GM21723 (cell line): ENCODE measurements around the gene OLFM2.
"Not testable (repeated sequence)": the region's sequence is repeated elsewhere in the genome, so short reads cannot be mapped to it uniquely, and the experiment has no call there.

Experiments
- ATAC-seq: cut with Tn5 transposase; IDR thresholded peaks from one replicate; pipeline ENCODE4 v1.9.1; 2021; ENCODE audit warnings: mild to moderate bottlenecking, moderate library complexity; ENCODE audit not compliant: unreplicated experiment

The OLFM2 gene

DNA sequence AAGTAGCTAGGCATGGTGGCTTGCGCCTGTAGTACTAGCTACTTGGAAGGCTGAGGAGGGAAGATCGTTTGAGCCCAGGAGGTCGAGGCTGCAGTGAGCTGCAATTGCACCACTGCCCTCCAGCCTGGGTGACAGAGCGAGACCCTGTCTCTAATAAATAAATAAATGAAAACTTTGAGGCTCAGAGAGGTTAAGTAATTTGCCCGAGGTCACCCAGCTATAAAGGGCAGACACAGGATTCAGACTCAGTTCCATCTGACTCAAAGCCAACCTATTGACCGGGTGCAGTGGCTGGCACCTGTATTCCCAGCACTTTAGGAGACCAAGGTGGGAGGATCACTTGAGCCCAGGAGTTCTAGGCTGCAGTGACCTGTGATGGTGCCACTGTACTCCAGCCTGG lies 7.4 kb upstream of the OLFM2 start:
- ATAC-seq: no peak

DNA sequence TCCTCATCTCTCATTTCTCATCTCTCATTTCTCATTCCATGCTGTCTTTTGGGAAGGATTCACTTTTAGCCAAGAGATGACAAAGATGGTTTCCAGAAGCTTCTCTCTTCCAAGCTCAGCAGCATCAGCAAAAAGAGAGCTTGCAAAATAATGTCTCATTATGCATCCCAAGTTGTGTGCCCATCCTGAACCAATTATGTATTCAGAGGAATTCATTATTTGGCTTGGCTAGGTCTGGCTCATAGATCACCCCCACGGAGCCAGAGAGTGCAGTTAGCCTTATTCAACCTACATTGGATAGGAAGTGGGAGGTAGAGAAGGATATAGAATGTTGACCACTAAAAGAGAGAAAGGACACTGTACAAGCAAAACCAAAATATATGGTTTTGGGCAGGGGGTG lies 5.4 kb upstream of the OLFM2 start:
- no peak for ATAC-seq

DNA sequence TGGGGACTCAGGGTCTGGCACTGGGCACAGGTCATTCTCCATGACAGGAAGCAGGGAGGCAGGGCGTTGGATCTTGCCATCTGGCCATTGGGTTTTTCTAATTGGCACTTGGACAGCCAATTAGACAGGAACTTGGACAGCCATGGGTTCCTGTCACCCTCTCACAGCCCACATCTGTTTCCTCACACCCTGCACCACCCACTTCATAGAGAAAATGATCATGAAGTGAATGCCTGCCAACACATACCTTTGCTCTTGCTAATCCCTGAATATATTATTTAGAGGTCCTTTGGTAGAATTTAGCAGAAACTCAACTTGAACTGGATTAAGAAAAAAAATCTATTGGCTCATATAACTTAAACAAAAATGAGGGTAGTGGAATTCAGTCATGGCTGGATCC lies 4.9 kb upstream of the OLFM2 start:
- ATAC-seq: no peak

DNA sequence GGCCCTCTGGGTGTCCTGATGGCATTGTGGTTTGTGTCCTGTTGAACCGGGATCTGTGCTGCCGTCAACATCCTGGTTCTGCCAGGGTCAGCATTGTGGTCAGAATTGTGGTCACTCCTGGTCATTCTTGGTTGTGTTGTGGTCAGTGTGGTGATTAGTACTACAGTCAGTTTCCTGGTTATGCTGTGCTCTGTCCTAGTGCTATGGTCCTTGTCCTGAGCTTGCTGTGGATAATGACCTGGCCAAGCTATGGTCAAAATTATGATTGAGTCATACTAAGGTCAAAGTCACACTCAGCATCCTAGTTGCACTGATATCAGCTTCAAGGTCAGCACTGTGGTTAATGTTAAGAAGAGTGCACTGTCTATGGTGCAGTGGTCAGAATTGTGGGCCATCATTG lies 4.5 kb upstream of the OLFM2 start:
- no peak for ATAC-seq

DNA sequence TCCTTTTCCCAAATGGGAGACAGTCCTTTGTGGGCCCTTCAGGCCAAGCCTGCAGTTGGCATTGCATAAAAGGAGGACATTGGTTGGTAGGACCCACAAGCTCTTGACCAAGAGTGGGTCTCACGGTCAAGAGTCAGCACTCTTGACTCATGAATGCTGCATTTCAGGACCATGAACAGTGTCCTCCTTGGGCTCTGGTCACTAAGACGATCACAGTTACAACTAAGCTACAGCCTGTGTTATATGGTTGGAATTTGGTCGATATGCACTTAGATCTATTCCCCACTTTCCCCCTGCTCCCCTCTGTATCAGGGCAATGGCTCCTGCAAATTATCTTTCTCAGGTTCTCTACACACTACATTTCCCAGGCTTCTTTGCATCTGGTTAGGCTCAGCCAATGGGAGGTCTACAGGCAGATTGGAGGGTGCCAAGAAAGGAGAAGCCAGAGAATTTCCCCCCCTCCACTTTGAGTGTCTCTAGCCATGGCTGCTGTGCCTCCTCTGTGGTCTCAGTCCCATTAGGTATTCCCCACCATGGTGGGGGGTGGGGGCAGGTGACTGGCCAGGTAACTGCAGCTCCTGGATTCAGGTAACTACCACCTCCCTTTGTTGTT lies 3.1 kb upstream of the OLFM2 start:
- no peak for ATAC-seq

DNA sequence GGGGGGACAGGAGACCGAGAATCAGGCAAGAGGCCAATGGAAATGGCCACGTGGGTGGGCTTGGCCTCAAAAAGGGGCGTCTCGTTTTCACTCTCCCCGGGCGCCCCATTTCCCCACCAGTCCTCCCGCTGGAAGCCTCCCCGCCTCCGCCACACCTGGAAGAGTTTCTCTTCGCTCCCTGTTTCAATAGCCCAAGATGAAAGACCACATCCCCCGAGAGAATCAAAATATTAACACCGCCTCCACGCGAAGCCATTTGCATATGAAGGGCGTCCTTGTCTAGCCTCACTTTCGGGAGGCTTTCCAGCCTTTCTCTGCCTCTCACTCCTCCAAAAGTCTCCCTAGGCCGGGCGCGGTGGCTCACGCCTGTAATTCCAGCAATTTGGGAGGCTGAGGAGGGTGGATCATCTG lies 691 bp upstream of the OLFM2 start:
- ATAC-seq: no peak

DNA sequence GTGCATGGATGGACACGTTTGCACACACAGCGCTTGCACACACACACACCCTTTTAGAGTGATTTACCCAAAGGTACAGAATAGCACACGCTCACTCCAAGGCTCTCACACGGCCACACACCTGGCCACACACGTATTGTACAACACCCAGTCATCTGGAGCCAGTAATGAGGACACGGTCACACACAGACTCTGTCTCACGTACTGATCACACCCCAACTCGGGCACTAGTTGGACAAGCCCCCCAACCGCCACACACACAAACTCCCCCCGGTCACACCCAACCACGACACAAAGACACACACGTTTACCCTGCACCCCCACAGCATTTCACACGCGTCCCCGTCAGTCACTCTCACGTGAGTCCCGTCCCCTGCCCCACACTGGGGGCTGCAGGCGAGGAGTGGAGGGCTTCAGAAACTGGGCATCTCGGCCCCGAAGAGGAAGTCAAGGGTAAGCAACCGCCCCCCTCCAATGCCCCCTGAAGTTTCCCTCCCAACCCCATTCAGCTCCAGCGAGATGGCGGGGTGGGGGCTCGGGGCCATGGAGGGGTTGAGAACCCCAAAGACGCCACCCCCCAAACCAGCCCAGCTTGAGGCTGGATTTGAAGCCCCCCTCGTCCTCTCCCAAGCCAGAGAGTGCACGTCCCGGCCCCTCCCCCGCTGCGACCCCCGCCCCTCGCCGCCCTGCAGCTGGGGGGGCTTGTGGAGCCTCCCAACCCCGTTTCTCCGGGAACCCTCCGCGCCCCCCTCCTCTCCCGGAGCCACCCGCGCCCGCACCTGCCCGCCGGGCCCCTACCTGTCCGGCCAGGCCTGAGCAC lies 599 bp downstream of the OLFM2 start:
- no peak for ATAC-seq

DNA sequence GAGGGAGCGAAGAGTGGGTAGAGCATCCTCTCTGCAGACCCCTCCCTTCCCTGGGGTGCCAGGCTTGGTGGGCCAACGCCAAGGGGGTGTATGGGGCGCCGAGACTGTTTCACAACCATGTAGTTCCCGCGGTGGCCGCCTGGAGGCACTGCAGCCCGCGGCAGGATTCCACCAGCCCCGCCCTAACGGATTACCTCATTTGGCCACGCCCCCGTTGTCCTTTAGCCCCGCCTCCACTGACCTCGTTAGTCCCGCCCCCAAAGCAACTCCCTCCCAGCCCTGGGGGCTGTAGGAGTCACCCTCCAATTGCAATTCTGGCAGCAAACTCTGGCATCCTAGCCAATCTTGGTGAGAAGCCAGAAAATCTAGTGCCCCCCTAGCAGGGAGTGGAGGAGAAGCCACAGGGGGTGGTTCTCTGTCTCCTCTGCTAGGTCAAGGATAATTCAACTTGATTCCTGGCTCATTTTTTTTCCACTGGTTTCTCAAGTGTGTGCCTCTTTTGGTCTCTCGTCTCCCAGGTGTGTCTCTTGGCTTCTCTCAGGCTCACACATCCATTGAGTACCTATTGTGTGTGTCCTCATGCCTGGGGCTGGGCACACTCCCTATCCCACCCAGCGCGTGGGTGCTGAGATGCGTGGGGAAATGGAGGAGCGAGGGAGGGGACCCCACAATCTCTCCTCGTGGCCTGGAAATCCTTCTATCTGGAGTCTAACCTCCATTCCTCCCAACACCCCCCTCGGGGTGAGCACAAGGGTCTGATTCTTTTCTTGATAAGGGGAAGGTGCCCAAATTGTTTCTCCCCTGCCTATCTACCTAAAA lies 2.0 kb downstream of the OLFM2 start:
- no peak for ATAC-seq

DNA sequence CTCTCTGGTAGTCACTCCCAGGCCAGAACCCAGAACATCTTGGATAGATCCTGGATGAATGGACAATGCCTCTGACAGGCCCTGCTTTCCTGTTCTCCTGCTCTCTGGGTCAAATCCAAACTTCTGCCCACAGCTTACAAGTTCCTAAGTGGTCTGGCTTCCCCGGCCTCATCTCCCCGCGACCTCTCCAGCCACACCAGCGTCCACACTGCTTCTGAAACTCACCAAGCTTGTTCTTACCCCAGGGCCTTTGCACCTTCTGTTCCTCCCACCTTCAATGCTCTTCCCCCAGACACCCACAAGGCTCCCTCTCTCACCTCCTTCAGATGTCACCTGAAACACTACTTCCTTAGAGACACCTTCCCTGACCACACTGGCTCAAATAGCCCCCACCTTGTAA lies 3.5 kb downstream of the OLFM2 start:
- ATAC-seq: no peak

DNA sequence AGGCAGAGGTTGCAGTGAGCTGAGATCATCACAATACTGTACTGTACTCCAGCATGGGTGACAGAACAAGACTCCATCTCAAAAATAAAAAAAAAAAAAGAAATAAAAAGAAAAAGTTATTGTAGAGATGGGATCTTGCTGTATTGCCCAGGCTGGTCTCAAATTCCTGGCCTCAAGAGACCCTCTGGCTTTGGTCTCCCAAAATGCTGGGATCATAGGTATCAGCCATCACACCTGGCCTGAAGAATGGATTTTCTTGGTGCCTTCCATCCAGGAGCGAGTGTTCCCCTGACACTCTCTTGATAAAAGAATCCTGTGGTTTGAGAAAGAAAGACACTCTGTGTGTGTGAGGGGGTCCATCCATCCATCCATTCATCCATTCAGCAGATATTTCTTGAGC lies 4.7 kb downstream of the OLFM2 start:
- ATAC-seq: no peak

DNA sequence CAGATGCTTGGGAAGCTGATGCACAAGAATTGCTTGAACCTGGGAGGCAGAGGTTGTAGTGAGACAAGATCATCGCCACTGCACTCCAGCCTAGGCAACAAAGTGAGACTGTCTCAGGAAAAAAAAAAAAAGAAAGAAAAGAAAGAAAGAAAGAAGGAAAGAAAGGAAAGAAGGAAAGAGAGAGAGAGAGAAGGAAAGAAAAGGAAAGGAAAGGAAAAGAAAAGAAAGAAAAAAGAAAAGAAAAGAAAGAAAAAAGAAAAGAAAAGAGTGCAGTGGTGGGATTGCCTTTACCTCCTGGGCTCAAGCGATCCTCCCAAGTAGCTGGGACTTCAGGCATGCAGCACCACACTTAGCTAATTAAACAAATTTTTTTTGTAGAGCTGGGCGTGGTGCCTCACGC lies 12.9 kb downstream of the OLFM2 start:
- ATAC-seq: no peak

DNA sequence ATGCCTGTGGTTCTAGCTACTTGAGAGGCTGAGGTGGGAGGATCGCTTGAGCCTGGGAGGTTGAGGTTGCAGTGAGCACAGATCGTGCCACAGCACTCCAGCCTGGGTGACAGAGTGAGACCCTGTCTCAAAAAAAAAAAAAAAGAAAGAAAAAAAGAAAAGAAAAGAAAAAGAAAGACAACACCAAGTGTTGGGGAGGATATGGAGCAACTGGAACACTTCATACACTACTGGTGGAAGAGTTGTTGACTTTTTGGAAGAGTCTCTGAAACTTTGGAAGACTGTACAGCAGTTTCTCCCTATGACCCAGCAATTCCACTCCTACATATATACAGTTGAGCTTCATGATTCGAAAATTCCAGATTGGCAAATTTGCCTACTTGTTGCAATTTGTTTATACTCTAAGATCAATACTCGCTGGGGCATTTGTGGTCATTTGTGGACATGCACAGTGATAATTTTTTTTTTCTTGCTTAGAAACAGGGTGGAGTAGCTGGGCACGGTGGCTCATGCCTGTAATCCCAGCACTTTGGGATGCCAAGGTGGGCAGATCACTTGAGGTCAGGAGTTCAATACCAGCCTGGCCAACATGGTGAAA lies 13.4 kb downstream of the OLFM2 start:
- not testable (repeated sequence) for ATAC-seq

DNA sequence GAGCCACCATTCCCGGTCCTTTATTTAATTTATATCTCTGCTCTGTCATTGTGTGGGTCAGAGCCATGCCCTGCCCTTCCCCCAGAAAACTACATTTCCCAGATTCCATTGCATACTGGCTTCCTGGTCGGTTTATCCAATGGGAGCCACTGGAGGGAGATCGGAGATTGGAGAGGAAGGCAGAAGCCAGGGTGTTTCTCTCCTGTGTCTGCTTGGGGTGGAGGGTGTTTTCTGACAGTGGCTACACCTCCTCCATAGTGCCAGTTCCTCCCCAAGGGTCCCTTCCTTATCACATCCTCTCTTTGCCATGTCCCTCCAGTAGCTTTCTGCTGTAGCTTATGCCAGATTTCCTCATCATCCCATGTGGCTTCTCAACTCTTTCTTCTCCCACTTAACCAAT lies 19.0 kb downstream of the OLFM2 start:
- ATAC-seq: no peak

DNA sequence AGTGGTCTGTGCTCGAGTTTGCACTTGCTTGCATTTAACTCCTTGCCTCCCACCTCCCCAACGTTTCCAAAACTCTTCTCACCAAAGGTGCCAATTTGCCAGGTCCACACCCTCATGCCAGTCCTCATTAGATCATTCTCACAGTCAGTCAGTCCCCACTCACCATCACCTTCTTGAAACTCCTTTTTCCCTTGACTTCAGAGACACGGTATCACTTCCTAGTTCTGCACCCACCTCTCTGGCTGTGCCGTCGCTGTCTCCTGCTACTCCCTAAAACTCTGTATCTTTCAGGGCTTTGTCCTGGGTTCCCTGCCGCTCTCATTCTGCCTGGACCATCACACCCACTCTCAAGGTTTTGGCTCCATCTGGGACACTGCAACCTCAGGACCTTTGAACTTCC lies 19.6 kb downstream of the OLFM2 start:
- ATAC-seq: no peak

DNA sequence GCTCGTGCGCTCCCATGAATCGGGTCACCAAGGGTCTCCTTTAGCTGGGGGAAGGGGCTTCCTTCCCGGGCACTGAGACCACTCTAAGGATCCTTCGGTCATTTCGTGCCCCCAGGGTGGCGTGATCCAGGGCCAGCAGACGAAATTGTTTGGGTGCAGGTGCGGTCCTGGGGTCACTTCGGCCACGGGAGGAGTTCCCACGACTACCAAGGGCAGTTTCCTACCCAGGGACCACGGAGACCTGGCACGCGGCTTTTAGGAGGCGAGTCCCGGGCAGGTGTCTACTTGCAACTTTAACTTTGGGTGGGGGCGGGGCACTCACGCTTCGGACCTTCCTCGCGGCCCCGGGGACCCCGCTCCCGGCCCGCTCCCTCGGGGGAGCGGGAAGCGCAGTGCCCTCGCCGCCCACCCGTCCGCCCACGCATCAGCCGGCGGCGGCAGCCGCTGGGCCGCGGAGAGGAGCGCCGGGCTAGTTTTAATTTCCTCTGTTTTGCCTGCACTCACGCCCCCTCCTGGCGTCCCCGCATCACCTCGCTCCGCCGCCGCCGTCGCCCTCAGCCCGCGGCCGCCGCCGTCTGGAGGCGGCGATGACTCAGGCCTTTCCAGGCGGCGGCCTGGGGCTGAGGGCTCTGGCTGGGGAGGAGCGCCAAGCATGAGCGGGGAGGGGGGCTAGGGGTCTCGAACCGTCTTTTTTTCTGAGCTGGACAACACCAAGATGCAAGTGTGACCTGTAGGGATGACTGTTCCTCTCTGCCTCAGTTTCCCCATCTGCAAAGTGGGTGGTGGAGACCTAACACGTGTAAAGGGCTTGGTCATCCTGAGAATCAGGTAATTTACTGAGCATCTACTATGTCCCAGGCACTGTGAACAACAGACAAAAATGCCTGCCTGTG lies 21.8 kb downstream of the OLFM2 start:
- ATAC-seq: peak; percentile 49

DNA sequence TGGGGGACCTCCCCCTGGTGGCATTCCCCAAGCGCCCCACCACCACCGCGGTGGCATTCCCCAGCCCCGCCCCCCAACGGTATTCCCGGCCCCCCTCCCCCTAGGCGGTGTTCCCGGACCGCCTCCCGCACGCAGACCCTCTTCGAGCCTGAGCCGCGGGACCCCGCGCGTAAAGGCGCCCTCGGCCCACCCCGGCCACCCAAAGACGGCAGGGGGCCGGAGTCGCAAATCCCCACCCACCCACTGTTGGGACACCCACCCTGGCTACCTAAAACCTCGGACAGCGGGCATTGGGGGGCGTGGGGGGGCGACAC lies 22.4 kb downstream of the OLFM2 start:
- no peak for ATAC-seq

DNA sequence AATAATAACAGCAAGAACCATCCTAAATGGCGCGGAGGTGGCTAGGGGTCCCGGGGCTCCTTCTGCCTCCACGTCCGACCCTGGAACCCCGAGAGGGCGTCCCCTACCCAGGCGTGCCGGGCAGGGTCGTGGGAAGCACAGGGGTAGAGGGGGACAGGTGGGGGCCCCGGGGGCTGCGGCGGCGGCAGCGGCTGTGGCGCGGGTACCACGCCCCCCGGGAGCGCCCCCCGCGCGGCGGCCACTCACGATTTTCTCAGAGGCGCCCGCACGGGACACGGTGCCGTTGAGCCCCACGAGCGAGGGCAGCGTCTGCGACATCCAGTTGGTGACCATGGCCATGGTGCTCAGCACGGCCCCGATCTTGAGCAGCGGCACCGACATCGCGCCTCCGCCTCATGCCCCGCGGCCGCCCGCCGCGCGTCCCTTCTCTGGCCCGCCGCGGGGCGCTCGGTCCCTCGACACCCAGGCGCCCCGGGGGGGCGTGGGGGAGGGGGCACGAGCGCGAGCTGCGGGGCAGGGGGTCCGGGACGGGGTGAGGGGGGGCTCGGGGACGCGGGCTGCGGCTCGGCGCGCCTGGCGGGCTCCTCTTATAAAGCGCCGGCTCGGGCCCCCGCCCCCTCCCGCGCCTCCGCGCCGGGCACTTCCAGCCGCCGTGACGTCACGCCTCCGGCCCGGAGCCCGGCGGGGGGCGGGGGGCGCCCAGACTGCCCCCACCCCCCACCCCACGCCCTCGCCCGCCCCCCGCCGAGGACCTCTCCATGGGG lies 22.9 kb downstream of the OLFM2 start:
- ATAC-seq: no peak

DNA sequence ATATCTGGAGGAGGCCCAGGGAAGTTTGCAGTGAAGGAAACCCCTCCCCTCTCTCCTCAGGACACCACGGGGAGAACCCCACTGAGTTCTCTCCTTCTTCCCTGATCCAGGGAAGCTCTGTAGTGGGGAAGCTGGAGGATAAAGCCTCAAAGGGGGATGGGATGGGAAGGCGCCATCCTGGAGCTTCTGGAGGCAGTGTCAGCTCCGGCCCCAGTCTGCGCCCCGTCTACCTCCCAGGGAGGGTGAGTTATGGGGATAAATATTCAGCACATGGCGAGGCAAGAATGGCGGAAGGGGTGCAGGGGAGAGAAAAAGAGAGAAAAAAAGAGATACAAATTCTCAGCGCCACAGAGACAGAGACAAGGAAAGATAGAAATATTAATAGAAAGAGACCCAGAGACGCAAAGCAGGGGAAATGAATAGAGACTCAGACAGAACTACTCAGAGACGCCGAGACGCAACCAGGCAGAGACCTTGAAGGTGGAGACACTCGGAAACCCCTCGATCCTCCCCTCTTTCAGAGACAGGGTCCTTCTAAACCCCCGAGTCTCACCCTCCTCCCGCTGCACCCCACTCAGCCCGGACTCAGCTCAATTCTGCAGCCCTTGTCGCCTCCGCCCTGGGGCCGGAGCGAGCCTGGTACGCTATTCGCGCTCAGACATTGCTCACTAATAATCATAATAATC lies 23.6 kb downstream of the OLFM2 start:
- ATAC-seq: no peak

DNA sequence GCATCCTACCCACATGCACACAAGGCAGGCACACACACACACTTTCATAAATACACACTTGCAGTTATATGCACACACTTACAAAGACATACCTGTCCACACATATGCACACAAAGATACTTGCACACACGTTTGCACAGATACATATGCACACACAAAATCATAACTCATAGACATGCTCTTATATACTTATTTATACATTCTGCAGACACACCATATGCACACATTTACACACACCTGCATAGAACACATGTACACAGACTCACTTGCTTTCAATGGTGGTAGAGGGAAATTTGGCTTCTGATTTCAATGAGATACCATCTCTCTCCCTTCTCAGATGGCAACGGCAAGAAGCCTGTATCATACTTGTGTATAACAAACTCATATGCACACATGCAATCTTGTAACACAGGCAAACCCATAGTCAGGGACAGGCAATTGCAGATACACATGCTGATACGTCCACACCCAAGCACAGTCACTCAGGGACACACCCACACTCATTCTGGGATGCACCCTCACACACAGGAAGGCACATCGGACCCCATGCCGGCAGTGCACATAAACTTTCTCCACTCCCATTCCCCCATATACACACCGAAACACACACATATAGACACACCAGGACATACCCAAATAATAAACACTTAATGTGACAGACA lies 24.7 kb downstream of the OLFM2 start:
- no peak for ATAC-seq
